SK-N-SH treated with all-trans-retinoic acid at 6 μM for 48 hours (cell line): Measurements from ENCODE around the gene HRAS.

ENCODE experiments used
- CREB5 ChIP-seq: fragments of 250-450 bp; sonication (Bioruptor Pico); IDR thresholded peaks from 2 replicates; pipeline ENCODE4 v1.5.1; 2020; ENCODE audit warnings: low read depth, mild to moderate bottlenecking, moderate library complexity
- CSRNP3 ChIP-seq: fragments of 250-450 bp; sonication (Bioruptor Pico); IDR thresholded peaks from 2 replicates; pipeline ENCODE4 v1.5.1; 2021; ENCODE audit warnings: mild to moderate bottlenecking, moderate library complexity
- OSR1 ChIP-seq: fragments of 250-450 bp; sonication (Bioruptor Pico); IDR thresholded peaks from 2 replicates; pipeline ENCODE4 v1.8.0; 2022; ENCODE audit warnings: moderate library complexity, mild to moderate bottlenecking, inconsistent platforms
- PATZ1 ChIP-seq: fragments of 250-450 bp; sonication (Bioruptor Pico); IDR thresholded peaks from 2 replicates; pipeline ENCODE4 v1.8.0; 2020; ENCODE audit warnings: mild to moderate bottlenecking, moderate library complexity, borderline replicate concordance
- ZFP3 ChIP-seq: fragments of 250-450 bp; sonication (Bioruptor Pico); IDR thresholded peaks from 2 replicates; pipeline ENCODE4 v1.5.0; 2020; ENCODE audit warnings: mild to moderate bottlenecking, moderate library complexity

- no peak for TF ChIP-seq CSRNP3
- no peak for TF ChIP-seq ZFP3 (CRISPR knock-in tag)
- TF ChIP-seq CREB5 (CRISPR knock-in tag): no peak
- no peak for TF ChIP-seq PATZ1
- no peak for TF ChIP-seq OSR1
Observed at GRCh38 chr11:555780-556661, 20.6 kb upstream of the HRAS start.
